Upper lobe of left lung (tissue), 4 donors: ENCODE results near the gene EPC1.

Source experiments
- CTCF ChIP-seq, 6 experiments: fragments of 450-650 bp in 4 of 6; fragments of 200-600 bp in 2 of 6; sonication (generic) in 2 of 6; IDR thresholded peaks; one replicate each; pipeline ENCODE4 v1.5.1; 2016 to 2019; ENCODE audit warnings: antibody characterized with exemption in 6 of 6
- EP300 ChIP-seq, 4 donors: sonication (generic); formaldehyde crosslinking; IDR thresholded peaks; one replicate each; pipeline ENCODE4 v1.5.1; 2017; ENCODE audit warnings: antibody characterized with exemption in 4 of 4, control low read depth in 2 of 4
- POLR2A ChIP-seq, 4 donors: fragments of 450-650 bp; IDR thresholded peaks; one replicate each; pipeline ENCODE4 v1.5.1; 2016 to 2017; ENCODE audit warnings: antibody characterized with exemption in 4 of 4, mild to moderate bottlenecking in 2 of 4
- POLR2AphosphoS5 ChIP-seq, 2 donors: sonication (generic); formaldehyde crosslinking; IDR thresholded peaks; one replicate each; pipeline ENCODE4 v1.5.1; 2017; ENCODE audit warnings: antibody characterized with exemption in 2 of 2

GRCh38 chr10:32333849-32334248 is 13.1 kb downstream of the EPC1 start:
- no peak for TF ChIP-seq CTCF (IDR thresholded peaks at IDR 0.05)
- TF ChIP-seq POLR2A (IDR thresholded peaks at IDR 0.05): no peak
- TF ChIP-seq POLR2AphosphoS5 (IDR thresholded peaks at IDR 0.05): no peak
- no peak for TF ChIP-seq EP300 (IDR thresholded peaks at IDR 0.05)
